Measurements from ENCODE around the gene WWC2.

Gene WWC2

DNA sequence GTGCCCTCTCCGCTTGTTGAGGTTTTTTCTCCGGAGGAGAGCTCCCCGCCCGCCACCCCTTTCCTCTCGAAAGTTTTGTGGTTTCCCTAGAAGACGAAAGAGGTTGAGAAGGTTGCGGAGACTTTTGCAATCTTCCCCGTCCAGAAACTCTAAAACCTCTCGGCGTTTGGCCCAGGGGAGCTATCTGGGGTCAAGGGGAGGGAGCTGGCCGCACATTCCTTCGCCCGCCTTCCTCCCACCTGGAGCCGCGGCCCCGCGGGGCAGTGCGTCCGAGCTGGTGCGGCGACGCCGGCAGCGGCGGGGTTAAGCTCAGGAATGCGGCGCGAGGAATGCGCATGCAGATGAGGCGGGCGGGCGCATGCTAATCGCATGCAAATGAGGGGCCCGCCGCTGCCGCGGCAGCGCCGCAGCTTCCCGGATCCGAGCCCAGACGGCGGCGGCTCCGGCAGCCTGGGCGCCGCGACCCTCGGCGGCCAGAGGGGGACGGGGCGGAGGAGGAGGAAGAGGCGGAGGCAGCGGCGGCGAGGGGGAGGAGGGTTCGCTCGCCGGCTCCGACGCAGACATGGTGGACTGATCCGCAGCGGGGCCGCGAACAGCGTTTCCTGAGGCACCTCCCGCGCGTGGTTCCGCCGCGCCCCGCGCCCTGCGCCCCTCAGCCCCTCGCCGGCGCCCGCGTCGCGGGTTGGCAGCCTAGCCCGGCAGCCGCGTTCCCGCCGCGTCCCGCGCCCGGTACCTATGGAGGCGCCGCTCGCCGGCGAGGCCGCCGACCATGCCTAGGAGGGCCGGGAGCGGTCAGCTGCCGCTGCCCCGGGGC lies at the start of gene WWC2:
TSS of gene WWC2 (plus strand) at position 535 of the 814 bp plus-strand sequence. CDS start at position 770, 235 bp downstream.
- DNase-seq (ENCODE audit: low read depth in 3 of 3) = peak; percentile 25 to 46 (median 28)

DNA sequence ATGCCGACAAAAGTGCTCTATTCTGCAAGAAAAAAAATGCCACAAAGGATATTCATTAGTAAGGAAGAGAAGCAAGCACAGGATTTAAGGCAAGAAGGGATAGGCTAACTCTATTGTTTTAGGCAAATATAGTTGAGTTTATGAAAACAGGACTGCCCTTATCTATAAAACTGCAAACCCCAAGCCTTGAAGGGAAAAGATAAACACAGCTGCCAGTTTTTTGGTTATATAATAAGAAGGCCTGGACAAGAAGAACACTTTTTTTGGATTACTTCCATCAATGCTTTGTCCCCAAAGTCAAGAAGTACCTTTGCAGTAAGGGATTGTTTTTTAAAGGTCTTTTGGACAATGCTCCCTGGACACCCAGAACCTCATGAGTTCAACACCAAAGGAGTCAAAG lies 45.4 kb upstream of the WWC2 start:
- DNase-seq (ENCODE audit: low read depth in 3 of 3) = no peak

DNA sequence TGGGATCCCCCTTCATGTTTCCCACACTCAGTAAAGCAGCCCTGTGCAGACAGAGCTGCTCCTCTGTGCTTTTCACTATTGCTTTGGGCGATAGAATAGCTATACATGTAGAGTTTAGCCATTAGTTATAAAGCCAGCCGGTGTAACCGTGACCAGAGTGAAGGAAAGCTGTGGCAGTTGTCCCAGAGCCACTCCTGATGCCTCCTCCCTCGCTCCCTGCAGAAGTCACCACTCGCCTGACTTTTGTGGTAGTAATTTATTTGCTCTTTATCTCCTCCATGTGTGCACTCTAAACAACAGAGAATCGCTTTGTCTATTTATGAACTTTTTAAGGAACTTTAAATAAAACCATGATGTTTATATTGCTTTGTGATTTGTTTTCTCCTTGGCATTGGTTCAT lies 41.8 kb upstream of the WWC2 start:
- DNase-seq (ENCODE audit: low read depth in 3 of 3) = no peak

DNA sequence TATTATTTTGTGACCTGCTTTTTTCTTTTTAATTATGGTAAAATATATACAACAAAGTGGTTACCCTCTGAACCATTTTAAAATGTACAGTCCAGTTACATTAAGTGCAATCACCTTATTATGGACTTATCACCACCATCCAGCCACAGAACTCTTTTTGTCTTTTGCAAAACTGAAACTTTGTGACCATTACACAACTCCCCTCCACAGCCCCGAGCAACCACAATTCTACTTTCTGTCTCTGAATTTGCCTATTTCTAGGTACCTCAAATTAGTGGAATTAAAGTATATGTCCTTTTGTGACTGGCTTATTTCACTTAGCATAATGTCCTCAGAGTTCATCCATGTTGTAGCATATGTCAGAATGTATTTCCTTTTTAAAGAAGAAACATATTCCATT lies 39.3 kb upstream of the WWC2 start:
- DNase-seq (ENCODE audit: low read depth in 3 of 3) = no peak

DNA sequence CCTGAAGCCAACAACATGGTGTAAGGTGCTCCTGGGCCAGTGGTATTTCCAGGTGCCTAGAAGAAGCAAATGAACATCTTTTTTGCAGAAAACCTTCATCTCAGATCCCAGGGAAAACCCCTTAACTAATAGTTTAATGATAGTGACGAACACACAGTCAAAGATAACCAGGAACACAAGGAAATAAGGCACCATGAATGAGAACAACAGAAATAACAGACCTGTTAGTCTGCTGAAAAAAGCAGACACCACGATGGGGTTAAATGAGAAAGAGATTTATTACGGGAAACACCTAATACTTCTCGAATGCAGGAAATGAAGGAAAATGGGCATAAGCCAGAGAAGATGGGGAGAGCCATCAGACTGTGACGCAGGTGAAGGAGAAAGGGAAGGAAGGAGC lies 30.6 kb upstream of the WWC2 start:
- DNase-seq (ENCODE audit: low read depth in 3 of 3) = no peak

GRCh38 chr4:183071222-183071621 lies 27.8 kb upstream of the WWC2 start:
- DNase-seq (ENCODE audit: low read depth in 3 of 3) = no peak

GRCh38 chr4:183072176-183072575 lies 26.9 kb upstream of the WWC2 start:
- no peak for DNase-seq (ENCODE audit: low read depth in 3 of 3)

GRCh38 chr4:183073838-183074145 lies 25.3 kb upstream of the WWC2 start:
- DNase-seq (ENCODE audit: low read depth in 3 of 3) = no peak

- DNase-seq (ENCODE audit: low read depth in 3 of 3) = no peak
Measured at GRCh38 chr4:183074288-183074990, 24.6 kb upstream of the WWC2 start.

- DNase-seq (ENCODE audit: low read depth in 3 of 3) = no peak
Measured at GRCh38 chr4:183078634-183079033, 20.4 kb upstream of the WWC2 start.

DNA sequence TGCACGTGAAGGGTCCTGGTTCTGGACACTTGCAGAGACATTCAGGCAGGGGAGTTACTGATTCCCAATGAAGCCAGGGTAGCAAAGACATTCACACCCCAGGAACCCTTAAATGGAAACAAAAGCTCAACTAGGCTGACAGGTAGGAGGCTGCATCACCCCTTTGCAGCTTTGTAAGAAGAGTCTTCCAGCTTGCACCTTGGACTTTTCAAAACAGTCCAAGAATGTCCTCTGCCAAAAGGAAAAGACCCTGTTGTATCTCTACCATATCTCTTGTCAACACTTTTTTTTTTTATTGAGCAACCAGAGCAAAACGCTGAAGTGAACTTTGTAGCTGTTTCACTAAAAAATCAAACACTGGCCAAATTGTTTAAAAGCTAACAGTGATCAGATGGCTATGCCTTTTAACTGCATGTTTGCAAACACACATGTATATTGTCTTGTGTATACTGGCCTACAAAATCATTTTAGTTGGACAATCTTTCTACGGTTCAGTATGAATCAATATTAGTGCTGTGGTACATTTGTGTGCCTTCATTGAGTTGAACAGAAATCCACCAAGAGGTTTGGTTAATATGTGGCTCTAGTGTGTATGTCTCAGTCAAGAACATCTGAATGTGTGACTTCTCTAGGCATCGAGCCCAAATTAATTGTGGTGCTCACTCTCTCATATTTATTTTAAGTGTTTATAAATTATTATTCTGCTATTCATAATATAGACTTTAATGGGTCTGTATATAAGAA lies 18.5 kb upstream of the WWC2 start:
- DNase-seq (ENCODE audit: low read depth in 3 of 3) = no peak

- DNase-seq (ENCODE audit: low read depth in 3 of 3) = no peak
Measured at GRCh38 chr4:183081116-183081469, 18.0 kb upstream of the WWC2 start.

DNA sequence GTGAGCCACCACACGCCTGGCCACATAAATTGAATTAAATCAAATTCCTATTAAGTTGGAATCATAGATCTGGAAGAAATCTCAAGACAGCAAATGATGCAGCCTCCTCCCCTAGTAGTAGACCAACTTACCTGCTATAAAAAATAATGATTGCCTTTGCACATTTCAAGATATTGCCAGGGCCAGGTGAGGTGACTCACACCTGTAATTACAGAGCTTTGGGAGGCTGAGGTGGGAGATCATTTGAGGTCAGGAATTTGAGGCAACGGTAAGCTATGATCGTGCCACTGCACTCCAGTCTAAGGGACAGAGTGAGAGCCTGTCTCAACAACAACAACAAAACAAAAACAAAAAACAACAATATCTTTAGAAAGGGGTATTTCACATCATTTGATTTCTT lies 17.0 kb upstream of the WWC2 start:
- no peak for DNase-seq (ENCODE audit: low read depth in 3 of 3)

GRCh38 chr4:183094393-183095198 lies 4.5 kb upstream of the WWC2 start:
- no peak for DNase-seq (ENCODE audit: low read depth in 3 of 3)

DNA sequence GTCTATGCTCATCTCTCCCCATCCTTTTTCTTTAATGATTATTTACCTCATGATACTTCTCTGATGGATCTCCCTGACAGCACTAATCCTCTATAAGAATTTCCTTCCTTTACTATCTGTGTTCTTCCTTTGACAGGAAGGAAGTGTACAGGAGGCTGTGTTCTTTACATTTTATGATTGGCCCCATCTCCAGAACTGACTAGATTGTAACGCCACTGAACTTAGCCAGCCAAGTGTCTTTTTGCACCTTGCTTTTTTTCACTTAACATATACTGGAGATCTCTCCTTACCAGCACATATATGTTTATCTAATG lies 3.9 kb upstream of the WWC2 start:
- no peak for DNase-seq (ENCODE audit: low read depth in 3 of 3)

DNA sequence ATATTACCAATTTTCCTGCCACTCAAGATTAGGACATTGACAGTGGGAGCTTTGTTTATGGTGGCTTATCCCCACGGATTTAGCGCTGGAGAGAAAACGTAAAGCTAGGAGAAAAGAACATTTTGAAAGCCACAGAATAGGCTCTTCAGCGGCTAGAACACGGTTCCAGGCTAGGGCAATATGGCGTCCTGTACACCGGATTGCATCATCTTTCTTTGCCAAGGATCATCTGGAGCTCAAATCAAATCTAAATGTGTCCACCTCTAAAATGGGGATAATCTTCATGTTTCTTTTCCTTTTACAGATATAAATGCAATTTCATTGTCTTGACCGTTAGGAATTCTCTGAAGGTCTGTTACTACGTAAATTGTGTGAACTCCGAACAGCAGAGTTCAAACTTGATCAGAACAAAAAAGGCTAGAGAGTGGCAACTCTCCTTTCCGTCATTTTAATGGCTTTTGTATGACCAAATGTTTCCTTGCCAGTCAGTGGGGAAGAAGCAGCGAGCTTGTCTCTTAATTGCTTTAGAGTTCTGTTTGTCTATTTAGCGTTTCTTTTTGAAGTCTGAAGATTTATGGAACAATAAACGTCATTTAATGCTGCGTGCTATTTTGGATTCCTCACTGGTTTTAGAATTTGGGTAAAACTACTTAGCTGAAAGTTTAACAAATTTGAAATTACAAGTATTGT lies 2.6 kb upstream of the WWC2 start:
- no peak for DNase-seq (ENCODE audit: low read depth in 3 of 3)

GRCh38 chr4:183097231-183098018 lies 1.6 kb upstream of the WWC2 start:
- no peak for DNase-seq (ENCODE audit: low read depth in 3 of 3)

DNA sequence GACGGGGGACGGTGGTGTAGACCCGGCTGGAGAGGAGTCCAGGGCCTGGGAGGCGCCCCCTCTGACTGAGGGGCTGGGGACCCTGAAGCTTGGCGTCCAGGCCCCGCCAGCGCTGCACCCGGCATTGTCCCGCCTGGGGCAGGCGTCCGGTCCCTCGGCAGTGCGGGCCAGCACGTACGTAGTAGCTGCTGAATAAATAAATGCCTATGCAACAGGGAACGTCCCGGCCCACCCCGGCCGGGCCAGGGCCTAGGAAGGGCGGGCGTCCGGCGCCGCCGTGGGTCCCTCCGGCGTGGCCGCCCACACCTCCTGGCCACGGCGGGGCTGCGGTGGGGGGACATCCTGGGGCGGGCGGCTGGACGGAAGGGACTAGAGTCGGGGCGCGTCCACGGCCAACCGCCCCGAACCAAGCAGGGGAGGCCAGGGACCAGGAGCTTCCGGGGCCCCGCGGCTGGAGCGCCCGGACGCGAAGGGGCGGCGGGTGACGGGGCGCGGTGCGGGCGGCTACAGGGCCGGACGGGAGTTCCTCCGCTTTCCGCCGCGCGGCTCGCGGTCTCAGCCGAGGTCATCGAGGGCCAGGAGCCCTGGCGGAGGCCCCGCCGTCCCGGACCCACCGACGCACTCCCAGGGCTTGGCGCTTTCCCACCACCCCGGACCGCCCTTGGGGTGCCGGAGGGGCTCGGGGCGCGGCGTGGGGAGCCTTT lies 886 bp upstream of the WWC2 start:
- DNase-seq (ENCODE audit: low read depth in 3 of 3) = no peak

DNA sequence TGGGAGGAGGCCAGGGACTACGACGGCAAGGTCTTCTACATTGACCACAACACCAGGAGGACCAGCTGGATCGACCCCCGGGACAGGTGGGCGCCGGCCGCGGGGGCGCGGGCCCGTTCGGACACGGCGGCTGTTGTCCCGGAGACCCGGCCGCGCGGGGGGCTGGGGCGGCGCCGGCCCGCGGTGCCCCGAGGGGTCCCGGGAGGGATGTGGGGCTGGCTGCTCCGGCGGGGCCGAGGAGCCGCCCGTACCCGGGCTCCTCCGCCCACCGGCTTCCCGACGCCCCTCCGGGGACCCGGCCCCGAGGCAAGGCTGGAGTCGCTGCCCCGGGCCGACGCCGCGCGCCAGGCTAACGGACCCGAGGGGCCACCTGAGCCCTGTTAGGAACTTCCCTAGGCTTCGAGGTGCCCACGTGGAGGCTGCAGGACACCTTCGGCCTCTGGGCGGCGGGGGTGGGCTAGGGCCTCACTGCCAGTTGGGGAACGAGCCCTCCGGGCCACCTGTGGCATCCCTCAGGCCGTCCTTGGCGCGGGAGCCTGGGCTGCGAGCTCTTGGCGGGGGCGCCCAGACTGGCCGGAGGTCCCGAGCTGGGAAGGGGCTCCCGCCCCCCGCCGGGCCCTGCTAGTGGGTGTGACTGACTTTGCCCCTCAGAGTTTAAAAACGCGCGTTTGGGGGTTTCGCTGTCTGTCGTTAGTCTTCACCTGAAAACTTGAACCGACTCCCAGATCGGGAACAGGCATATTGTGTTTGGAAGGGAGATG lies 660 bp downstream of the WWC2 start:
- no peak for DNase-seq (ENCODE audit: low read depth in 3 of 3)

- no peak for DNase-seq (ENCODE audit: low read depth in 3 of 3)
Measured at GRCh38 chr4:183100298-183100599, 1.2 kb downstream of the WWC2 start.

All from stimulated activated CD4-positive, alpha-beta T cell treated with anti-CD3 and anti-CD28 coated beads, TNF-alpha, amount 100 ng/mL, for 48 hours (primary cell).